ENCODE measurements around the gene SEPSECS. TPM values are rescaled to one million over a fixed set of nuclear protein-coding genes. Genes with fewer than 3 reads are reported as not detected.

SEPSECS gene
- total RNA-seq, 1 donor from 2014 or later, result 8.5 TPM

GRCh38 chr4:25123236-25123635, 37.0 kb downstream of the SEPSECS start:
- intact Hi-C loops (cut with DNase I), result no loop called here

DNA sequence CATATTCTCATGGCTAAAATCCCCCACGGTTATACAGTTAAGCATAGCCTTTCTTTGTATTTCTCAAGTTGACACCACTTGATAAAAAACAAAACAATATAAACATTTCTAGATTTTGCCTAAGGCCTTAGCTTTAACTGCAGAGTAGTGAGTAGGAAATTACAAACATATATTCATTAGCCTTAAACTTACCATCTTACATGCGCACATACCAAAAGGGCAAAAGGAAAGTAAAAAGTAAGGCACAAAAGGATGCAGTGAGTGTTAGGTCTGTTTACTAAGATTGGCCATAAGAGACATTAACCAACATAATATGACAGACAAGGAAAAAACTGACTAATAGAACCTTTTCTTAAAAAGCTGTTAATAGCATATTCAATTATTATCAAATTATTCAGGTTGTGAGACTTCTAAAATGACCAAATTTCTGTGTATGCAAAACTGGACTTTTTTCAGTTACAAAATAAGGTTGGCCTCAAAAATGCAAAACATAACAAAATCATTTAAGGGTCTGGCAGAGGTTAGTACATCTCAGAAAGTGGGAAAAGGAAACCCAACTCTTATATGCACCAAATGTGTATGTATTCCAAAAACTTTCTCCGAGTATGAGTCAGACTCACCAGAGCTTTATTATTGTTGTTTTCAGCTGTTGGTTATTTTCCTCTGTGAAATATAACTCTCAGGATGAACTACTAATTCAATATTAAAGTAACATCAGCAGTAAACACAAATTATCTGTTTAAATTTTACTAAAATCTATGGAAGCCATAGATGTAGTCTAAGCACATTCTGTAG, 39.9 kb downstream of the SEPSECS start:
- Histone ChIP-seq H3K4me3 (no peak overlapping the region), H3K27ac (no peak overlapping the region), H3K4me1 (no peaks in the 10 kb centered on the region), H3K36me3 (peaks cover 26% of the 10 kb centered on the region), H3K27me3 (no peaks in the 10 kb centered on the region), H3K9me3 (no peaks in the 10 kb centered on the region)
- ATAC-seq (no peak), DNase-seq (no peak)
- TF ChIP-seq CTCF (IDR thresholded peaks at IDR 0.05), result no peak
- intact Hi-C loops (cut with DNase I), result no loop called here

More at GRCh38 chr4:25123236-25123635, 37.0 kb downstream of the SEPSECS start:
- TF ChIP-seq CTCF (IDR thresholded peaks at IDR 0.05), result no peak
- no peaks in the 10 kb centered on the region for H3K9me3 ChIP-seq
- no peaks in the 10 kb centered on the region for H3K4me1 ChIP-seq
- H3K4me3 ChIP-seq, result no peak overlapping the region
- ATAC-seq (no peak), DNase-seq (no peak)
- H3K27ac ChIP-seq, result no peak overlapping the region
- H3K27me3 ChIP-seq, result no peaks in the 10 kb centered on the region
- H3K36me3 ChIP-seq, result peaks cover 31% of the 10 kb centered on the region

GRCh38 chr4:25117716-25118472, 42.4 kb downstream of the SEPSECS start:
- H3K4me1 ChIP-seq, result no peaks in the 10 kb centered on the region
- no peaks in the 10 kb centered on the region for H3K27me3 ChIP-seq
- intact Hi-C loops (cut with DNase I), result no loop called here
- no peaks in the 10 kb centered on the region for H3K9me3 ChIP-seq
- no peak overlapping the region for H3K27ac ChIP-seq
- TF ChIP-seq CTCF (IDR thresholded peaks at IDR 0.05), result no peak
- ATAC-seq (no peak), DNase-seq (no peak)
- H3K36me3 ChIP-seq, result peaks cover 4% of the 10 kb centered on the region
- H3K4me3 ChIP-seq, result no peak overlapping the region

DNA sequence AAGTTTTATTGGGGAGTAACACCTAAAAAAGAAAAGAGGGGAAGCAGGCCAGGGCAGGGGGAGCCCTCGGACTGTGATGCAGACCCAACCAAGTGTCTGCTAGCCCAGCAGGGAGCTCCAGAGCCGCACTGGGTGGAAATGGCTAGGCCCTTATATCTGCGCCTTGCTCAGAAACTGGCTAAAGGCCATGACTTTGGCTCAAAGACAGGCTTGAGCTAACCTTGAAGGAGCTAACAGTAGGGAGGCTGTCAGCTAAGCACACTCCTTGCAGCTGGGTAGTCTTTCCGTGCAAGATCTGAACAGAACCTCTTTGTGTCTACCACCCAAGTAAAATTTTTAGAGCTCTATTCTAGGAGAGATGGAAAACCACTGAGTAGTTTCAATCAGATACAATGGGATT, 43.0 kb downstream of the SEPSECS start:
- intact Hi-C loops (cut with DNase I), result no loop called here
- ATAC-seq (no peak), DNase-seq (no peak)
- H3K4me1 ChIP-seq, result no peaks in the 10 kb centered on the region
- no peak overlapping the region for H3K27ac ChIP-seq
- H3K27me3 ChIP-seq, result no peaks in the 10 kb centered on the region
- no peaks in the 10 kb centered on the region for H3K36me3 ChIP-seq
- H3K4me3 ChIP-seq, result no peak overlapping the region
- no peak for TF ChIP-seq CTCF (IDR thresholded peaks at IDR 0.05)
- no peaks in the 10 kb centered on the region for H3K9me3 ChIP-seq

- H3K4me3 ChIP-seq, result no peak overlapping the region
- TF ChIP-seq CTCF (IDR thresholded peaks at IDR 0.05), result no peak
- H3K4me1 ChIP-seq, result no peaks in the 10 kb centered on the region
- no peaks in the 10 kb centered on the region for H3K27me3 ChIP-seq
- H3K36me3 ChIP-seq, result no peaks in the 10 kb centered on the region
- no peak for ATAC-seq
- H3K27ac ChIP-seq, result no peak overlapping the region
- intact Hi-C loops (cut with DNase I), result no loop called here
- H3K9me3 ChIP-seq, result no peaks in the 10 kb centered on the region
- DNase-seq, result no peak
Measured at GRCh38 chr4:25113915-25114904, 46.0 kb downstream of the SEPSECS start.

Data from upper lobe of right lung (tissue), 1 donor.